Ascending aorta (tissue), 2 donors: ENCODE measurements around the gene TINCR. TPM values are rescaled to one million over a fixed set of nuclear protein-coding genes. Genes with fewer than 3 reads are reported as not detected.

Experiments
- DNase-seq, 2 donors: peaks; one replicate each; pipeline ENCODE4 v3.0.0-alpha.2; 2019; ENCODE audit warnings: low spot score in 2 of 2
- H3K27ac ChIP-seq, 2 donors: fragments of 200-600 bp; sonication (generic); one replicate each; pipeline ENCODE4 v1.5.1; 2016 to 2017; ENCODE audit warnings: mild to moderate bottlenecking in 1 of 2
- H3K27me3 ChIP-seq: fragments of 200-600 bp; sonication (generic); one replicate; pipeline ENCODE4 v1.5.1; 2017
- H3K36me3 ChIP-seq, 2 donors: fragments of 200-600 bp; sonication (generic); one replicate each; pipeline ENCODE4 v1.5.1; 2016
- H3K4me1 ChIP-seq, 2 donors: fragments of 200-600 bp; sonication (generic); one replicate each; pipeline ENCODE4 v1.5.1; 2016 to 2017; ENCODE audit warnings: mild to moderate bottlenecking in 1 of 2
- H3K4me3 ChIP-seq, 2 donors: fragments of 200-600 bp; sonication (generic); one replicate each; pipeline ENCODE4 v1.5.1; 2016 to 2017; ENCODE audit warnings: mild to moderate bottlenecking in 1 of 2
- H3K9me3 ChIP-seq, 2 donors: fragments of 200-600 bp; sonication (generic); one replicate each; pipeline ENCODE4 v1.5.1; 2016
- intact Hi-C: fragments of 100-400 bp; cut with DNase I; formaldehyde crosslinking; loops from one replicate; pipeline ENCODE4 v1.15.1; 2023
- total RNA-seq: library from RNA; depleted of rRNA; stranded (reverse); fragments of >200 nt; gene quantifications from one replicate; pipeline ENCODE4 v1.1.0, GENCODE V29; 2016
- TF ChIP-seq, protein P1 (sequence below), 3 experiments: fragments of 200-600 bp in 2 of 3; fragments of 450-650 bp in 1 of 3; sonication (generic) in 2 of 3; IDR thresholded peaks; one replicate each; pipeline ENCODE4 v1.5.1; 2016 to 2019; ENCODE audit warnings: antibody characterized with exemption in 3 of 3, mild to moderate bottlenecking in 1 of 3, moderate library complexity in 1 of 3

Gene TINCR
- total RNA-seq, 1 donor from 2014 or later: not detected

DNA sequence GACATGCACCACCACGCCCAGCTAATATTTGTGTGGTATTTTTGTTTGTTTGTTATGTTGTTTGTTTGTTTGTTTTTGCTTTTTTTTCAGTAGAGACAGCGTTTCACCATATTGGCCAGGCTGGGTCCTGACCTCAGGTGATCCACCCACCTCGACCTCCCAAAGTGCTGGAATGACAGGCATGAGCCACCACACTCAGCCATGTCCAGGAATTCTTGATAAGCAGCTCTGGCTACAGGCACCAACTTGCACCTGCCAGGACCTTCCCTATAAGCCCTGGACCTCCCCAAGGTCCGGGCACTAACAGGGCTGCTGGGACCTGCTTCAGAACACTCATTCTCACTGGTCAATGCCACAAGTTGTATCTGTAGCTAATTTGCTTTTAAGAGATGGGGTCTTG is 48.7 kb downstream of the TINCR start:
- H3K27me3 ChIP-seq: no peaks in the 10 kb centered on the region
- TF ChIP-seq, protein P1, sequence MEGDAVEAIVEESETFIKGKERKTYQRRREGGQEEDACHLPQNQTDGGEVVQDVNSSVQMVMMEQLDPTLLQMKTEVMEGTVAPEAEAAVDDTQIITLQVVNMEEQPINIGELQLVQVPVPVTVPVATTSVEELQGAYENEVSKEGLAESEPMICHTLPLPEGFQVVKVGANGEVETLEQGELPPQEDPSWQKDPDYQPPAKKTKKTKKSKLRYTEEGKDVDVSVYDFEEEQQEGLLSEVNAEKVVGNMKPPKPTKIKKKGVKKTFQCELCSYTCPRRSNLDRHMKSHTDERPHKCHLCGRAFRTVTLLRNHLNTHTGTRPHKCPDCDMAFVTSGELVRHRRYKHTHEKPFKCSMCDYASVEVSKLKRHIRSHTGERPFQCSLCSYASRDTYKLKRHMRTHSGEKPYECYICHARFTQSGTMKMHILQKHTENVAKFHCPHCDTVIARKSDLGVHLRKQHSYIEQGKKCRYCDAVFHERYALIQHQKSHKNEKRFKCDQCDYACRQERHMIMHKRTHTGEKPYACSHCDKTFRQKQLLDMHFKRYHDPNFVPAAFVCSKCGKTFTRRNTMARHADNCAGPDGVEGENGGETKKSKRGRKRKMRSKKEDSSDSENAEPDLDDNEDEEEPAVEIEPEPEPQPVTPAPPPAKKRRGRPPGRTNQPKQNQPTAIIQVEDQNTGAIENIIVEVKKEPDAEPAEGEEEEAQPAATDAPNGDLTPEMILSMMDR (IDR thresholded peaks at IDR 0.05): no peak

DNA sequence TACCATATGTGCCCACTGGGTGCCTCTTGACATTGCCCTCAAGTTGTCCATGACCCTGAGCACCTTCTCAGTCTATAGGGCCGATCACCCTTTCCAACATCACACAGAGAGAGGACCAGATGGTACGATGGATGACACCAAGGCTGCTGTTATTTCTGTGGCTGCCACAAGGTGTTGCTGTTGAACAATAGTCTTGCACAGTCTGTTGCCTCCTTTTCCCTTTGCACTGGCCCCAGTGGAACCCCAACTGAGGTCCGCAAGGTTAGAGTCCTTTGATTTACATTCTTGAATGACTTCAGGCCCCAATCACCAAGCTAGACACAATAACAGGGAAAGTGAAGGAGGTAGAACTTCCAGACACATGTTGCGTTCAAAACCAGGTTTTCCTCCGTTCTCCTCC is 52.0 kb downstream of the TINCR start:
- no peaks in the 10 kb centered on the region for H3K4me1 ChIP-seq
- peaks cover 4 to 12% of the 10 kb centered on the region in 2 donors for H3K9me3 ChIP-seq
- H3K27me3 ChIP-seq: no peaks in the 10 kb centered on the region
- no peaks in the 10 kb centered on the region for H3K36me3 ChIP-seq
- no peak overlapping the region for H3K27ac ChIP-seq
- no peak overlapping the region for H3K4me3 ChIP-seq
- DNase-seq: no peak
- intact Hi-C loops: no loop called here
- TF ChIP-seq, protein P1 (IDR thresholded peaks at IDR 0.05): no peak

More for the DNA sequence above, 48.7 kb downstream of the TINCR start:
- H3K36me3 ChIP-seq: no peaks in the 10 kb centered on the region
- no peaks in the 10 kb centered on the region for H3K4me1 ChIP-seq
- no peak overlapping the region for H3K27ac ChIP-seq
- intact Hi-C loops: no loop called here
- H3K4me3 ChIP-seq: no peak overlapping the region
- H3K9me3 ChIP-seq: peaks cover 4 to 12% of the 10 kb centered on the region in 2 donors
- no peak for DNase-seq

DNA sequence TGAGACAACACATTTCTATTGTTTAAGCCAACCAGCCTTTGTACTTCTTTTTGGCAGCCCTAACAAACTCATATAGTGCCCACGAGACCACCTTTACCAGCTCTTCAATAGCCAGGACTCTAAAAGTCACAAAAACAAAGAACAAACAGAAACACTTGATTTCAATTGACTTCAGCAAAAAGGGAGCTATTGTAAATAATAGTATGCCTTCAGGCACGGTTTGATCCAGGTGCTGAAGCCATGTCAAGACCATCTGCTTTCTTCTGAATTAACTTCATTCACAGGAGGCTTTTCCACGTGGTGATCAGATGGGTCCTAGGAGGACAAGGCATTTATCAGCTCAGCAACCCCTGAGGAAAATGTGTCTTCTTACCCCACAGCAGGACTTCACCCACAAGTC is 53.8 kb downstream of the TINCR start:
- TF ChIP-seq, protein P1 (IDR thresholded peaks at IDR 0.05): no peak
- intact Hi-C loops: no loop called here
- Histone ChIP-seq H3K36me3 (no peaks in the 10 kb centered on the region), H3K4me3 (no peak overlapping the region), H3K9me3 (peaks cover 0 to 12% of the 10 kb centered on the region in 2 donors), H3K27ac (no peak overlapping the region), H3K27me3 (no peaks in the 10 kb centered on the region), H3K4me1 (no peaks in the 10 kb centered on the region)
- DNase-seq: no peak

DNA sequence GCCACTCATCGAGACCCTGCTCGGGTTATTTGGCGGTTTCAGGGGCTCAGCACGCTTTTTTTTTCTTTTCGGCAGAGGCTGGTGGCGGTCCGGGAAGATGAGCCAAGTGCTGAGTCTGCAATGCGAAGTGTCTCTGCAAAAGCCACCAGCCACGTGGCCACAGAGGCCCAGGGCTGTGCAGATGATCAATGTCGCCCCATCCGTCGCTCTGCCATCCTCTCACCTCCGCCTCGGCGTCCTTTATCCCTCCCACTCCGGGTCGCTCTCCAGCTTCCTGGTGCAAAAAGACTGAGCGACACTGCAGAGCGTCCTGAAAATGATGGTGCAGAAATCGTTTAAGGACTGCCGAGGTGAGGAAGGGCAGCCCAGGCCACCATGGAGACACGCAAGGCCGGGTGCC is 55.0 kb downstream of the TINCR start:
- TF ChIP-seq, protein P1 (IDR thresholded peaks at IDR 0.05): no peak
- Histone ChIP-seq H3K4me1 (no peaks in the 10 kb centered on the region), H3K27me3 (no peaks in the 10 kb centered on the region), H3K36me3 (no peaks in the 10 kb centered on the region), H3K4me3 (no peak overlapping the region), H3K27ac (no peak overlapping the region), H3K9me3 (peaks cover 0 to 12% of the 10 kb centered on the region in 2 donors)
- no peak for DNase-seq
- intact Hi-C loops: no loop called here

Other genes starting within 250 kb of the TINCR start
- 517 TPM for gene PTPRS, start 227.1 kb downstream of the TINCR start, total RNA-seq
- gene ZNRF4, start 112.5 kb downstream of the TINCR start, total RNA-seq: not detected
- 10.7 TPM for gene SAFB2, start 54.8 kb upstream of the TINCR start, total RNA-seq
- gene SAFB, start 55.1 kb upstream of the TINCR start, total RNA-seq: 114 TPM
- 75.6 TPM for gene MICOS13, start 112.6 kb upstream of the TINCR start, total RNA-seq
- gene HSD11B1L, start 113.1 kb upstream of the TINCR start, total RNA-seq: 116 TPM
- 885 TPM for gene RPL36, start 122.3 kb upstream of the TINCR start, total RNA-seq
- gene LONP1, start 152.2 kb upstream of the TINCR start, total RNA-seq: 60.0 TPM
- gene CATSPERD, start 152.7 kb upstream of the TINCR start, total RNA-seq: not detected
- gene PRR22, start 216.8 kb upstream of the TINCR start, total RNA-seq: 3.5 TPM
- gene DUS3L, start 223.2 kb upstream of the TINCR start, total RNA-seq: 13.1 TPM
- 0.85 TPM for gene NRTN, start 237.1 kb upstream of the TINCR start, total RNA-seq